ENCODE data around the gene PPP1R37. TPM values are rescaled to one million over a fixed set of nuclear protein-coding genes. Genes with fewer than 3 reads are reported as not detected.
A peak's percentile ranks its signal among the peaks of the same experiment; 100 is the strongest.
"Not testable (repeated sequence)": the region's sequence is repeated elsewhere in the genome, so short reads cannot be mapped to it uniquely, and the experiment has no call there.

Gene PPP1R37
- total RNA-seq, 1 donor from 2014 or later, result 31.1 TPM

- H3K36me3 ChIP-seq, result no peaks in the 10 kb centered on the region
- H3K4me3 ChIP-seq, result no peak overlapping the region
- TF ChIP-seq CTCF (IDR thresholded peaks at IDR 0.05), result no peak
- ATAC-seq (no peak), DNase-seq (no peak)
- no peaks in the 10 kb centered on the region for H3K27me3 ChIP-seq
- intact Hi-C loops (cut with DNase I), result no loop called here
- H3K27ac ChIP-seq, result peak overlapping the region; percentile 36
- H3K4me1 ChIP-seq, result peaks cover 25% of the 10 kb centered on the region
- no peaks in the 10 kb centered on the region for H3K9me3 ChIP-seq
Measured at GRCh38 chr19:45104658-45105349, 11.8 kb downstream of the PPP1R37 start.

GRCh38 chr19:45106363-45106762, 13.4 kb downstream of the PPP1R37 start:
- H3K9me3 ChIP-seq; DNase-seq; H3K36me3 ChIP-seq; H3K27me3 ChIP-seq; H3K4me3 ChIP-seq; ATAC-seq; H3K27ac ChIP-seq; intact Hi-C loops (cut with DNase I): not testable (repeated sequence)
- peaks cover 25% of the 10 kb centered on the region for H3K4me1 ChIP-seq

GRCh38 chr19:45107621-45108150, 14.7 kb downstream of the PPP1R37 start:
- intact Hi-C loops (cut with DNase I), result no loop called here
- TF ChIP-seq CTCF (IDR thresholded peaks at IDR 0.05), result no peak
- no peak for DNase-seq

GRCh38 chr19:45110851-45111266, 17.9 kb downstream of the PPP1R37 start:
- intact Hi-C loops (cut with DNase I), result no loop called here
- DNase-seq, result no peak
- ATAC-seq, result peak; percentile 56
- peaks cover 4% of the 10 kb centered on the region for H3K4me1 ChIP-seq
- no peak overlapping the region for H3K27ac ChIP-seq
- no peaks in the 10 kb centered on the region for H3K27me3 ChIP-seq
- no peaks in the 10 kb centered on the region for H3K9me3 ChIP-seq
- H3K4me3 ChIP-seq, result no peak overlapping the region
- no peaks in the 10 kb centered on the region for H3K36me3 ChIP-seq
- TF ChIP-seq CTCF (IDR thresholded peaks at IDR 0.05), result no peak

More at GRCh38 chr19:45107621-45108150, 14.7 kb downstream of the PPP1R37 start:
- no peak for ATAC-seq
- Histone ChIP-seq H3K27ac (no peak overlapping the region), H3K36me3 (no peaks in the 10 kb centered on the region), H3K4me3 (no peak overlapping the region), H3K9me3 (no peaks in the 10 kb centered on the region), H3K4me1 (peaks cover 20% of the 10 kb centered on the region), H3K27me3 (no peaks in the 10 kb centered on the region)

GRCh38 chr19:45112111-45112827, 19.3 kb downstream of the PPP1R37 start:
- Histone ChIP-seq H3K27ac (no peak overlapping the region), H3K4me1 (peaks cover 5% of the 10 kb centered on the region), H3K36me3 (no peaks in the 10 kb centered on the region), H3K9me3 (no peaks in the 10 kb centered on the region), H3K4me3 (no peak overlapping the region), H3K27me3 (no peaks in the 10 kb centered on the region)
- DNase-seq (no peak), ATAC-seq (no peak)
- intact Hi-C loops (cut with DNase I), result no loop called here
- TF ChIP-seq CTCF (IDR thresholded peaks at IDR 0.05), result no peak

- no peak overlapping the region for H3K4me3 ChIP-seq
- H3K27ac ChIP-seq, result no peak overlapping the region
- TF ChIP-seq CTCF (IDR thresholded peaks at IDR 0.05), result no peak
- DNase-seq (no peak), ATAC-seq (peak; percentile 36)
- peaks cover 12% of the 10 kb centered on the region for H3K4me1 ChIP-seq
- no peaks in the 10 kb centered on the region for H3K36me3 ChIP-seq
- intact Hi-C loops (cut with DNase I), result no loop called here
- no peaks in the 10 kb centered on the region for H3K27me3 ChIP-seq
- no peaks in the 10 kb centered on the region for H3K9me3 ChIP-seq
Measured at GRCh38 chr19:45113628-45114027, 20.6 kb downstream of the PPP1R37 start.
